Fibroblast of skin of back (primary cell): ENCODE data around the gene AFP.

ENCODE experiments used
- DNase-seq: peaks from one replicate; pipeline ENCODE4 v3.0.0-alpha.2; 2013

Gene AFP

DNA sequence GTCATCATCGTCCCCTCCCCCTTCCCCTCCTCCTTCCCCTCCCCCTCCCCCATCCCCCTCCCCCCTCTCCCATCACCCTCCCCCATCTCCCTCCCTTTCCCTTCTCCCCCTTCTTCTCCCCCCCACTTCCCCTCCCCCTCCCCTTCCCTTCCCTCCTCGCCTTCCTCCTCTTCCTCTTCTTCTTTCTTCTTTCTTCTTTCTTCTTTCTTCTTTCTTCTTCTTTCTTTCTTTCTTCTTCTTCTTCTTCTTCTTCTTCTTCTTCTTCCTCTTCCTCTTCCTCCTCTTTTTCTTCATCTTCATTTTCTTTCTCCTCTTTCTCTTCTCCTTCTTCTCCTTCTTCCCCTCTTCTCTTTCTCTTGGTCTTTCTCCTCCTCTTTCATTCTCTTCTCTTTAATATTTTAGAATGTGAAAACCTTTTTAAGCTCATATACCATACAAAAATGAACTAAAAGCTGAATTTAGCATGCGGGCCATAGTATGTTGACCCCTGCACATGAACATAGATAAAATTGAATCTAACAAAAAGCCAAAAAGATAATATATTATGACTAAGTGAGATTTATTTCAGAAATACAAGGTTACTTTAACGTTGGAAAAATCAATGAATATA, 25.0 kb downstream of the AFP start:
- DNase-seq: no peak

DNA sequence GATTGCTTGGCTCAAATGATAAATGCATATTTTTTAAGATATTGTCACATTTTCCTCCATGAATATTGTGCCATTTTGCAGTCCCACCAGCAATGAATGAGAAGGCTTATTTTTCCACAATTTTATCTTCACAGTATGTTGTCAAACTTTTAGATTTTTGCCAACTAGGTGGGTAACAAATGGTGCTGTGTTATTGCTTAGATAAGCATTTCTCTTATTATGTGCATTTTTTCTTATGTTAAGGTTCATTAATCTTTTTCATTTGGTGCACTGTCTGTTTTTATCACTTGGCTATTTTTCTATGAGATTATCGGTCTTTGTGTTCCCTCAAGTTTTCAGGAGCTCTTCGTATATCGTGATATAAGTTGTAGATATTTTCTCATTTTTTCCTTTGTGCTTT, 32.1 kb downstream of the AFP start:
- DNase-seq: no peak

DNA sequence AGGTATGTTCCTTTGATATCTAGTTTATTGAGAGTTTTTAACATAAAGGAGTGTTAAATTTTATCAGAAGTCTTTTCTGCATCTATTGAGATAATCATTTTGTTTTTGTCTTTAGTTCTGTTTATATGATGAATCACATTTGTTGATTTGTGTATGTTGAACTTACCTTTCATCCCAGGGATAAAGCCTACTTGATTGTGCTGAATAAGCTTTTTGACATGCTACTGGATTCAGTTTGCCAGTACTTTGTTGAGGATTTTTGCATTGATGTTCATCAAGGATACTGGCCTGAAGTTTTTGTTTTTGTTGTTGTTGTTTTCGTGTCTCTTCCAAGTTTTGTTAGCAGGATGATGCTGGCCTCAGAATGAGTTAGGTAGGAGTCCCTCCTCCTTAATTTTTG, 34.7 kb downstream of the AFP start:
- no peak for DNase-seq

DNA sequence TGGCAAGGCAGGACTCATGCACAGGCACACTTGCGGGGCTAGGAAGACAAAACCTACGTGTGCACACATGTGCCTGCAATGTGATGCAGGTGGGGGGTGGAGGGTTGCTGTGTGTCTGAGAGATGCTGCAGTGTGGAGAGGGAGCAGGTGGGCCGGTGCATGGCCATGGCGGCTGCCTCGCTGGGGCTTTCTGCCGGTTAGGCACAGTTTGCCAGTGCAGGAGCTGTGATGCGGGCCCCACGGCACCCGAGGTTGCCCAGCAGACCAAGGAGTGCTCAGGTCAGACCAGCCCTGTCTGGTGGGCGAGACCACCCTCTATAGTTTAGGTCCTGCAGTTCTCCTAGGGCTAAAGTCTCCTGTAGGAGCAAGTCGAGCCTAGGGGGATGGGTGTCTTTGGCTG, 41.2 kb downstream of the AFP start:
- DNase-seq: no peak

DNA sequence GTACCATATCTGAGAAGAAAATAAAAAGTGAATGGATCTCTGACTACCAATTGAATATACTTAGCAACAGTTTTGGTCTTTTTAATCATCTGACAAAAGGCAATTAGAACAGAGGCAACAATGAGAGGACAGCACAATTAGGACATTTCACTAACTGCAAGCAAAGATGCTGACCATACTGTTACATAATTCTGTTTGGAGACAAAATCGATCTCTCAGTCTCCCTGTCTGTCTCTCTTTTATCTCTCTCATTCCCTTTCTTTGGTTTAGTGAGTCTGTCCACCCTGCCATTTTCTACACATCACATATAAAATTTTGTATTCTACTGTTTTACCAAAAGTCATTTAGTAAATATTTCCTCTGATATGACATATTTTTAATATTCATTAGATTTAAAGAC, 43.3 kb downstream of the AFP start:
- no peak for DNase-seq

DNA sequence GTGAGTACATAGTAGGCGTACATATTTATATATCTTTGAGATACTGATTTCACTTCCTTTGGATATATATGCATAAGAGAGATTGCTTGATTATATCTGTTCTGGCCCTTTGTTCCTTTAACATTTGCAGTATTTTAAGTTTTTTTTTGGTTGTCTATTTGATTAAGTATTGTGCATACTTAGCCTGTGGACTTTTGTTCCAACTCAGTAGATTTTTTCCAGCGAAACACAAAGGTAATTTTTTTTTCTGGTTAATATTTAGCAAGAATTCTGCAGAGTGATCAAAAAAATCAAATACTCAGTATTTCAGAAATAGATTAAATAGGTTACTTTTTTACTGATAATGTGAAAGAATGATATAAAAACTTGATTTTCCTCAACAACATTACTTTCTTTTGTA, 45.3 kb downstream of the AFP start, which contains the start of gene AFM:
AFM (plus strand) TSS at position 388 of the 400 bp plus-strand sequence. CDS start 31 bp downstream, outside the sequence.
- no peak for DNase-seq

DNA sequence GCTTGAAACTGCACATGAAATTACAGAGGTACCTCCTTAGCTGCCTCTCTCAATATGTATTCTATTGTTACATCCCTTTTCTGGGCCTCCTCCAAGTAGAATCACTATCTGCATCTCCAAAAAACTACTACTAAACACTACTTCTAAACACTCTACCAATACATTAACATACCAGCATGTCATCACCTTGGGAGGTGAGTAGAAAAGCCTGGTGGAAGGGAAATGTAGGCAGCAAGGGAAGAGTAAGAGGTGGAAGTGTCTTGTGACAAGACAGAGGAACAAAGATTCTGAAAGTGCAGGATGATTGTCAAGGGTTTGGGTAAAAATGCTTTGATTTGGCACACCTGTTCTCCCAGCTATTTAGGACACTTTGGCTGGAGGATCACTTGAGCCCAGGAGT, 49.1 kb downstream of the AFP start:
- DNase-seq: no peak

DNA sequence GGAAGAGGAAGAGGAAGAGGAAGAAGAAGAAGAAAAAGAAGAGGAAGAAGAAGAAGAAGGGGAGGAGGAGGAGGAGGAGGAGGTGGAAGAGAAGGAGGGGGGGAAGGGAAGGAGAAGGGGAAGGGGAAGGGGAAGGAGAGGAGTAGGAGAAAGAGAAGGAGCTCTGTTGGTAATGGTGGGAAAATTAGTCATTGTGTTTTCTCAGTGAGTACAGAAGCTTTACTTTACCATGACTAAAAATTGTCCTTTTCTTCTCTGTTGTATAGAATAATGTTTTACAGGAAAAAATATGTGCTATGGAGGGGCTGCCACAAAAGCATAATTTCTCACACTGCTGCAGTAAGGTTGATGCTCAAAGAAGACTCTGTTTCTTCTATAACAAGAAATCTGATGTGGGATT, 49.6 kb downstream of the AFP start:
- DNase-seq: no peak

DNA sequence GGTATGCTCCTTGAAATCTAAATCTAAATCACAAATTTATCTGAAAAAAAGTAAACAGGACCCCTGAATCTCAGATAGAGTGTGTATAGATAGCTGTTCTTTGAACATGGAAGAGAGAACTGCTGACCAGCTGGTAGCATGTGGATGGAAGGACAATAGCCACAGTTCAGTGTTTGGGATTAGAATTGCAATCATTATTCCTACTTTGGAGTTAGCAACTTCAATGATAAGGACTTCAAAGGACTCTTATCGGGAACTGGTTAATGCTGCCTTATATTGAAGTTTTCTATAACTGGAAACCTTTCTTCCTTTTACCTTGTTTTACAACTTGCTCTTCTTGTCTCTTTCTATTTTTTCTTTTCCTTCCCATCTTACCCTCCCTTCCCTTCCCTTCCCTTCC, 50.5 kb downstream of the AFP start:
- no peak for DNase-seq

DNA sequence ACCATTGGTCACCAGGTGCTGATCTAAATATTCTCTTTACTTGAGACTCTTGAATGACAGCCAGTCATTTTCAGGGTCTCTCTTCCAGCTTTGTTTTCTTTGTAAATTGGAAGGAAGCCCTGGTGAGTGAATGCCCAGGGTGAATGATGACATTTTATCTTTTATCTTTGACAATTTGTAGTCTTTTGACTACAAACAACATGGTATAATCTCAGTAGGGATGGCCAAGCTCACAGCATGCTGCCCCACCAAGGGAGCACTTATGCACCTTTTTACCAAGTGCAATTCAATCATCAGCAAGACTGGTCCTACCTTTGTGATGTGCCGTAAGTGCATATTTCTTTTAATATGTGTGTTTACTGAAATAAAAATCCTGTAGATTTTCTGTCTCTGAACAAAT, 51.2 kb downstream of the AFP start:
- DNase-seq: no peak

DNA sequence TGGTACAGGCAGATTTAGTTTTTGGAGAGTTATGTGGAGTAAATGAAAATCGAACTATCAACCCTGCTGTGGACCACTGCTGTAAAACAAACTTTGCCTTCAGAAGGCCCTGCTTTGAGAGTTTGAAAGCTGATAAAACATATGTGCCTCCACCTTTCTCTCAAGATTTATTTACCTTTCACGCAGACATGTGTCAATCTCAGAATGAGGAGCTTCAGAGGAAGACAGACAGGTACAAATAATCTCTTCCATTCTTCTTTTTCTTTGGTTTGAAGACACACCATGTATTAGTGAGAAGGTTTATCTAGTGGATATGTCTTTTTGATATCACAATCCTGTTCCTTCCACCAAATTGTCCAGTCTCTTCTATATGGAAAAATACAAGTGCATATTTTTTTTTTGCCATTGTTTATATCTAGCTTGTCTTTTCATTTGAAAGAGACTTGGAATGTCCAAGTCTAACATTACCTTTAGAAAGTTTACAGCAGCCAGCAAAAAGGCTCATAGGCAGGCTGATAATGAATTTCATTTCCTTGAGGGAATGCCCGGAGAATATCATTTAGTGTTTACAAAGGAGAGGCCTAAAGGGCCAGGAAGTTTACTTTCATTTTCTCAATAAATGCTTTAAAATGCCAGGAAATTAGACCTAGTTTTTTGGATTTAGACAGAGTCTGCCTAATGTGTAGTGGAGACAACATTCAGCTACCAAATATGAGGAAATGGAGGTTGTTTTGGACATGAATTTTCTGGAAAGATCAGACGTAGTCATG, 64.2 kb downstream of the AFP start:
- DNase-seq: no peak

DNA sequence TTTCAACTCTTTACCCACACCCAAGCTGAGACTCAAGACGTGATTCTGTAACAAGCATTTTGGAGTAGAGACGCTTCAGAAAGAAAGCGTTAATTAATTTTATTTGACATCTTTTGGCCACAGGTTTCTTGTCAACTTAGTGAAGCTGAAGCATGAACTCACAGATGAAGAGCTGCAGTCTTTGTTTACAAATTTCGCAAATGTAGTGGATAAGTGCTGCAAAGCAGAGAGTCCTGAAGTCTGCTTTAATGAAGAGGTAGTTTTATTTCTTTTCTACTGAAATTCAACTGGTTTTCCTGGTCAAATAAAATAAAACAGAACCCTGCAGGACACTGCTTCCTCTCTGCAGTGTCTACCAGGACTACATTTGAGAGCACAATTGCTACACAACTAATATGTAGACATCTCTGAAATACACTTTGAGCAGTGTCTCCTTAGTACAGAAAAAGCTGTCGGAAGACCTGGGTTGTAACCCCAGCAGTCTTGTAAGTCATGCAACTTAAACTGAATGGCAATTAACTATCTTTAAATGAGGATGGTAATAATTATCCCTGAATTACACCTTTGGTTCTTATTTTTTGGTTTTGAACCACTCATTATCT, 65.7 kb downstream of the AFP start:
- DNase-seq: no peak

DNA sequence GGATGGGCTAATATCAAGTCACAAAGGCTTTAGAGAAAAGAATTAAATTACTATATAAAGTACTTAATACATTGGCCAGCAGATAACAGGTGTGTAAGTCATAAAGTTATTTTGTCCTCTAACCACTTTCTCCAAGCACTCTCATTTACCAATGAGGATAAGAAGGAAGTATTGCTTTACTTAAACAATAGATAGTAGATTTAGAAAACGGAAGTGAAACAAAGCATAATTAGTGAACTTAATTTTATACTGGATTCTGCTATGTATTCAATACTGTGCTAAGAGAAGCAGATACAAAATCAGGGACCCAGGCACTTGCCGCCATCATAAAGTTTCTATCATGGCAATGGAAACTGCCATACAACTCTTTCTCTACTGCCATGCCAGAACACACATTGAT, 69.5 kb downstream of the AFP start:
- DNase-seq: no peak
